Activated naive CD8-positive, alpha-beta T cell treated with anti-CD3 and anti-CD28 coated beads, Interleukin-2, amount 50 U/mL, for 24 hours (primary cell): ENCODE results near the gene NSD2.

Experiments
- ATAC-seq: fragments of 150-1000 bp; cut with Tn5 transposase; one replicate; pipeline ENCODE4 v1.10.0; 2021
- DNase-seq: peaks from one replicate; pipeline ENCODE4 v3.0.0; 2021
- H3K27ac Mint-ChIP-seq: one replicate; pipeline ENCODE4 v1.8.0; 2021; ENCODE audit warnings: mild to moderate bottlenecking, mixed read lengths
- H3K27me3 Mint-ChIP-seq: one replicate; pipeline ENCODE4 v1.8.0; 2021; ENCODE audit warnings: mixed read lengths
- H3K36me3 Mint-ChIP-seq: one replicate; pipeline ENCODE4 v1.8.0; 2021; ENCODE audit warnings: low read depth, mixed read lengths
- H3K4me1 Mint-ChIP-seq: one replicate; pipeline ENCODE4 v1.8.0; 2021; ENCODE audit warnings: mixed read lengths
- H3K4me3 Mint-ChIP-seq: one replicate; pipeline ENCODE4 v1.8.0; 2021; ENCODE audit warnings: mild to moderate bottlenecking, moderate library complexity, mixed read lengths
- H3K9me3 Mint-ChIP-seq: one replicate; pipeline ENCODE4 v1.8.0; 2021; ENCODE audit warnings: mixed read lengths

NSD2 gene

DNA sequence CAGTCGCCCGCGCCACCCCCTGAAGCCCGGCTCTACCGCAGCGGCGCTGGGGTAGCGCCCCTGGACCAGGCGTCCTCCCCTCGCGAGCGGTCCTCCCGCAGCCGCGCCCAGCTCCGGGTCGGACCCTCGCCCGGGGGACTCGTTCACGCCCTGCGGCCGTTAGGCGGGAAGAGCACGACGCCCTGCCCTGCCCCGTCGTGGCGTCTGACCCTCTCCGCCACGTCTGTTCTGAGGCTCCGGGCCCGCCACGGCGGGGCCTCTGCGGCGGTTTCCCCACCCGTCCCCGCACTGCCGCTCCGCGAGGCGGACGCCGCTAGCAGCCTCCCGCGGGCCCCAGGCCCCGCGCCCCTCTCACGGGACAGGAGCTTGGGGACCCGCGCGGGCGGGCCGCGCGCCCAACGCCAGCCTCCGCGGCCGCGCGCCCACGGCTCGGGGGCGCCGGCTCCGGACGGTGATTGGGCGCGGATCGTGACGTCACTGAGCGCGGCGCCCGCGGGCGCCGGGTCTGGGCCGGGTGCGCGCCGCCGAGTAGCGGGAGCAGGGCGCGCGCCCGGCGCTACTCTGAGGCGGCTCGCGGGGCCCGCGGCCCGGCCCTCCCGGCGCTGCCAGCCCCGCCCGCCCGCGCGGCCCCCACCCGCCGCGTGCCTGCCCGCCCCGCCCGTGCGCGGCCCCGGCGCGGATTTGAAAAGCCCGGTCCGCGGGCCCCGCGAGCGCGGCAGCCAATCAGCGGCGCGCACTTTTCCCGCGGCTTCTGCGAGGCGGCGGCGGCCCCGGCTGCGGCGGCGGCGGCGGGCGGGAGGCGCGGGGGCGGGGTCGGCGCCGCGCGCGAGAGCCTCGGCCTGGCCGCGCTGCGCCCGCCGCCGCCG lies at the start of gene NSD2:
Gene NSD2 (plus strand): TSS at position 816 of the 866 bp plus-strand sequence. CDS start 29,262 bp downstream, outside the sequence.
- Mint-ChIP-seq H3K27me3 (no peaks in the 10 kb centered on the region), H3K4me3 (peak within 1 kb of the TSS; percentile 97)
- ATAC-seq: peak; percentile 67

DNA sequence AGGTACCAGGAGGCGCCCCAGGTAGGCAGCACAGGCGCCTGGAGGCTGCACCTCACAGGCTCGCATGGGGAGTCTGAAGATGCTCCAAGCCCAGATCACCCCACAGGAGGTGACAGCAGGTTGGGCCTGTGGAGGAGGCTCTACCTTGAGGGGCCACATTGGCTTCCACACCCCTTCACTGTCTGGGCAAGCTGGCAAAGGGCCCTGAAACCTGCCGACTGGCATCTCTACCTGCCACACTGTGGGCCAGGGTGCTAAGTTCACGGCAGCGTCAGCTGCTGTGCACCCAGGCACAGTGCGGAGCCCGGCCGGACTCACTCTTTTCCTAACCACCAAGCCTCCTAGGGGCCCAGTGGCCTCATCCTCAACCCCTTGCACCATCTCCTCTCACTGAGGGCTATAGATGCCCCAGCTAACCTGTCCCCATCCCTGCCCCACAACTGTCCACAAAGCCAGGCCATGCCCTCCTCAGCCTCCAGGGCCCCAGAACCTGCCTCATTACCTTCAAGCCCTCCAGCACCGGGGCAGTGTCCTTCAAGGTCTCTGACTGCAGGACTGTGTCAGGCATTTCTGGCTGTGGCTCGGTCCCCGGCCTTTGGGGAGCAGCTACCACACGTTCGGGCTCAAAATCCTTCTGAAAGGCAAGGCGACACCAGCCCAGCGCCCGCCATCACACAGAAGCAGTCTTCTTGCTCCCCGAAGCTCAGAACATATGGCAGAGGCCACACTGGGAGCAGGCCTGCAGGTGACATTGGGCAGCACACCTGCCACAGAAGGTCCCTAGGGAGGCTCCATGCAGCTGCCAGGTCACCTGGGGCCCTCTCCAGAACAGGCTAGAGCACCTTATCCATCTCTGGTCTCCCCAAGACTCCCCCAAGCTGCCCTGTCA lies 49.3 kb upstream of the NSD2 start:
- ATAC-seq: no peak
- Mint-ChIP-seq H3K4me3 (no peak overlapping the region), H3K27ac (no peak overlapping the region), H3K4me1 (no peaks in the 10 kb centered on the region), H3K27me3 (no peaks in the 10 kb centered on the region), H3K36me3 (peaks cover 42% of the 10 kb centered on the region), H3K9me3 (no peaks in the 10 kb centered on the region)
- DNase-seq: no peak

More for the DNA sequence above, at the start of gene NSD2:
- Mint-ChIP-seq H3K4me1 (peaks cover 36% of the 10 kb centered on the region), H3K36me3 (peaks cover 10% of the 10 kb centered on the region), H3K9me3 (no peaks in the 10 kb centered on the region), H3K27ac (peak within 1 kb of the TSS; percentile 98)
- peak; percentile 94 for DNase-seq

GRCh38 chr4:1822568-1823544 lies 48.3 kb upstream of the NSD2 start:
- Mint-ChIP-seq H3K4me1 (no peaks in the 10 kb centered on the region), H3K9me3 (no peaks in the 10 kb centered on the region), H3K27me3 (no peaks in the 10 kb centered on the region), H3K27ac (no peak overlapping the region), H3K4me3 (no peak overlapping the region), H3K36me3 (peaks cover 37% of the 10 kb centered on the region)
- DNase-seq (no peak), ATAC-seq (no peak)

GRCh38 chr4:1823545-1823932 lies 47.7 kb upstream of the NSD2 start:
- H3K36me3 Mint-ChIP-seq: peaks cover 35% of the 10 kb centered on the region
- ATAC-seq: no peak
- no peaks in the 10 kb centered on the region for H3K9me3 Mint-ChIP-seq
- no peak overlapping the region for H3K27ac Mint-ChIP-seq
- no peak for DNase-seq
- H3K4me1 Mint-ChIP-seq: no peaks in the 10 kb centered on the region
- H3K27me3 Mint-ChIP-seq: no peaks in the 10 kb centered on the region
- no peak overlapping the region for H3K4me3 Mint-ChIP-seq

- Mint-ChIP-seq H3K4me3 (no peak overlapping the region), H3K36me3 (peaks cover 30% of the 10 kb centered on the region)
Measured at GRCh38 chr4:1824746-1825145, 46.4 kb upstream of the NSD2 start.

DNA sequence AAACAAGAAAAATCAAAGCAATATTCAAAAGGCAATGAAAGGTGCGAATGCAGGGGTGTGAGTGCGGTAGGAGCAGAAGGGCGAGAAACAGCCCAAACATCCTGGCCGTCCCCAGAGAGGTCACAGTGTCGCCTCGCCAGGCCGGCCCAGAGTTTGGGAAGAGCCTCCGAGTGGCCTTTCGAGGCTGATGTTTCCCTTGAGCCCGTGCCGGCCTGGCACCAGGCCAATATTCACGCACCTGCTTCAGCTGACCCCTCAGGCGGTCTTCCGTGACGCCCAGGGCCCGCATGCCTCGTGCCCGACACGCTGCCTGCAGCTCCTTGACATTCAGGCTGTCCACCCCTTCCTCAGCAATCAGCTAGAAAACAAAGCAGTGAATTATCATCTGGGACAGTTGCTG lies 45.9 kb upstream of the NSD2 start:
- Mint-ChIP-seq H3K4me1 (no peaks in the 10 kb centered on the region), H3K36me3 (peaks cover 29% of the 10 kb centered on the region), H3K27me3 (no peaks in the 10 kb centered on the region), H3K4me3 (no peak overlapping the region), H3K9me3 (no peaks in the 10 kb centered on the region), H3K27ac (no peak overlapping the region)
- DNase-seq: no peak
- no peak for ATAC-seq

More at GRCh38 chr4:1824746-1825145, 46.4 kb upstream of the NSD2 start:
- no peak for ATAC-seq
- H3K9me3 Mint-ChIP-seq: no peaks in the 10 kb centered on the region
- H3K27ac Mint-ChIP-seq: no peak overlapping the region
- DNase-seq: no peak
- no peaks in the 10 kb centered on the region for H3K27me3 Mint-ChIP-seq
- H3K4me1 Mint-ChIP-seq: no peaks in the 10 kb centered on the region

- no peaks in the 10 kb centered on the region for H3K27me3 Mint-ChIP-seq
- no peak overlapping the region for H3K27ac Mint-ChIP-seq
- no peak for ATAC-seq
- H3K36me3 Mint-ChIP-seq: peaks cover 31% of the 10 kb centered on the region
- no peak for DNase-seq
- H3K9me3 Mint-ChIP-seq: no peaks in the 10 kb centered on the region
- H3K4me3 Mint-ChIP-seq: no peak overlapping the region
- no peaks in the 10 kb centered on the region for H3K4me1 Mint-ChIP-seq
Measured at GRCh38 chr4:1826531-1827350, 44.5 kb upstream of the NSD2 start.

GRCh38 chr4:1830234-1830633 lies 41.0 kb upstream of the NSD2 start:
- no peak overlapping the region for H3K27ac Mint-ChIP-seq
- no peak for ATAC-seq

DNA sequence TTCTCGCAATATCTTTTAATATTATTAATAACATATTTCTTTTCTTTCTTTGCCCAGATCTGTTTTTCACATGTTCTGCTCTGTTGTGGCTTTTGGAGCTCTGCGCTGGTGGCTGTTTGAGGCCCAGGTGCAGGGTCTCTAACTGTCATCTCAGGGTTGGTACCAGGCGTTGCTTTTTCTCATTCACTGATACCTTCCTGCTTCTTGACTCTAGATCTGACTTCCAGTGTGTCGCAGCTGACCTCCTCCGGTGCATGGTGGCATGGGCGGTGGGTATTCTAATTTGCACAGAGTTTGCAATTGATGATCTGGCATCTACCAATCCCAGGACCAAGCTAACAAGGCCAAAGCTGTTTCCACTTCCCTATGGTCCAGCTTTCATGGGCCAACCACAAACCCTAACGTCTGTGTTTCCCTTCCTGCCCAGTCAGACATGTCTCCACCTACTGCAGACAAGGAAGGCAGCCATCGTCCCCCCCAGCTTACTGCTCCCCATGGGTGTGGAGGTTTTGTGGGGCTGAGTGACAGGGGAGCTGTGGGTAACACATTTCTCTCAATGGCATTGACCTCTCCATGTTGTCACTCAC lies 40.5 kb upstream of the NSD2 start:
- H3K36me3 Mint-ChIP-seq: peaks cover 34% of the 10 kb centered on the region
- H3K9me3 Mint-ChIP-seq: no peaks in the 10 kb centered on the region
- DNase-seq (no peak), ATAC-seq (no peak)
- H3K4me3 Mint-ChIP-seq: no peak overlapping the region
- no peaks in the 10 kb centered on the region for H3K27me3 Mint-ChIP-seq
- H3K27ac Mint-ChIP-seq: no peak overlapping the region
- peaks cover 8% of the 10 kb centered on the region for H3K4me1 Mint-ChIP-seq

More at GRCh38 chr4:1830234-1830633, 41.0 kb upstream of the NSD2 start:
- no peak for DNase-seq
- H3K4me1 Mint-ChIP-seq: peaks cover 8% of the 10 kb centered on the region
- no peaks in the 10 kb centered on the region for H3K9me3 Mint-ChIP-seq
- H3K4me3 Mint-ChIP-seq: no peak overlapping the region
- H3K36me3 Mint-ChIP-seq: peaks cover 31% of the 10 kb centered on the region
- no peaks in the 10 kb centered on the region for H3K27me3 Mint-ChIP-seq

DNA sequence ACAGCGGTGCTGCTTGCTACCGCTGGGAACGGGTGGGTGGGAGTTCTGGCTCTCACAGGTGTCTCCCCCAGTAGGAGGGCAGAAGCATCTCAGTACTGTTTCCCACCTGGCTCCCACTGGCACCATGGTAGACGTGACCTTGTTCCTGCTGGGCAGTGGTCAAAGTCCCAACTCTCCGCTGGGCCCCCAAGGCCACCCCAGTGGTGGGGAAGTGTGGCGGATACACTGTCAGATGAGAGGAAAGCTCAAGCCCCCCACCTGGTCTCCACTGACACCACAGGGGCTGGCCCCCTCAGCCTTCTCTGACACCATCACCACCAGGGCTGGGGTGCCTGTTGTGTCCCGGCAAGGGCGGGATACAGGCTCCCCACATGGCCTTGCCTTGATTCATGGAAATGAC lies 39.9 kb upstream of the NSD2 start:
- H3K27ac Mint-ChIP-seq: no peak overlapping the region
- no peaks in the 10 kb centered on the region for H3K27me3 Mint-ChIP-seq
- ATAC-seq (no peak), DNase-seq (no peak)
- no peaks in the 10 kb centered on the region for H3K9me3 Mint-ChIP-seq
- H3K4me3 Mint-ChIP-seq: no peak overlapping the region
- H3K4me1 Mint-ChIP-seq: peaks cover 8% of the 10 kb centered on the region
- H3K36me3 Mint-ChIP-seq: peaks cover 32% of the 10 kb centered on the region

DNA sequence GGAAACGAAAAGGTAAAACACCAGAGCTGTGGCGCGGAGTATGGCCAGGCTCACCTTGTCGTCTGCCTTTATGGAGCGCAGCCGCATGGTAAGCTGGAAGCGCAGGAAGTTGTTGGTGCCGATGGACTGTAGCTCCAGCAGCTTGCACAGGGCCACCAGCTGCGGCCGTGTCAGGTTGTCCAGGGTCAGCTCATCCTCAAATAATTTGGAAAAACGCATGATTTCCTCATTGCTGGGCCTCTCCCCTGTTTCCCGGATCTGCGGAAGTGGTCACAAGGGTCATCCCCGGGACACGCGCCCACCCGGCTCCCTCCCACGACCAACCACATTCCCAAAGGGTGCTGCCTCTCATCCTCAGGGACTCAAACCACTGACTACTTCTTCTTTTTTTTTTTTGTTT lies 38.5 kb upstream of the NSD2 start:
- DNase-seq (no peak), ATAC-seq (no peak)
- Mint-ChIP-seq H3K4me1 (peaks cover 8% of the 10 kb centered on the region), H3K9me3 (no peaks in the 10 kb centered on the region), H3K4me3 (no peak overlapping the region), H3K27me3 (no peaks in the 10 kb centered on the region), H3K27ac (no peak overlapping the region), H3K36me3 (peaks cover 38% of the 10 kb centered on the region)

GRCh38 chr4:1833307-1834046 lies 37.7 kb upstream of the NSD2 start:
- Mint-ChIP-seq H3K9me3 (no peaks in the 10 kb centered on the region), H3K4me1 (peaks cover 8% of the 10 kb centered on the region), H3K4me3 (no peak overlapping the region), H3K27ac (no peak overlapping the region), H3K36me3 (peaks cover 38% of the 10 kb centered on the region), H3K27me3 (no peaks in the 10 kb centered on the region)
- ATAC-seq: peak; percentile 6
- DNase-seq: no peak
